Upper lobe of left lung (tissue), 4 donors: ENCODE measurements around the gene MINDY2.

Source experiments
- POLR2AphosphoS5 ChIP-seq, 2 donors: sonication (generic); formaldehyde crosslinking; IDR thresholded peaks; one replicate each; pipeline ENCODE4 v1.5.1; 2017; ENCODE audit warnings: antibody characterized with exemption in 2 of 2
- TF ChIP-seq, protein P1 (sequence below), 6 experiments: fragments of 450-650 bp in 4 of 6; fragments of 200-600 bp in 2 of 6; sonication (generic) in 2 of 6; IDR thresholded peaks; one replicate each; pipeline ENCODE4 v1.5.1; 2016 to 2019; ENCODE audit warnings: antibody characterized with exemption in 6 of 6

DNA sequence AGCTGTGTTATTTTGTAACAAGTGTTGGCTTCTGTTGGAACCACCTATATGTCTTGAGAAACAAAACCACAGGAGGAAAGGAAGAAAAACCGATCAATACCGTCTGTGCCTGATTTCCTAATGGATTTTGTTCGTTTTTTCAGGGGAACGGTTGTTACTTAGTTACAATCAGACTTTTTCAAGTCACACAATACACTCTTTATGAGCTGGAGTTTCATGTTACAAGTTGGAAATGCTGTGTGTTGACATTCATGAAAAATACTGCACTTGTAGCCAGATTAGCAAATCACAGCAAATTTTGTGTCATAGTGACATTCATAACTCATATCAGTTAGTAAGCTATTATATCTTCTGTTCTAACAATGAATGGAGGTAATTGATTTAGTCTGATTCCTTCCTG, 83.5 kb downstream of the MINDY2 start:
- TF ChIP-seq, protein P1, sequence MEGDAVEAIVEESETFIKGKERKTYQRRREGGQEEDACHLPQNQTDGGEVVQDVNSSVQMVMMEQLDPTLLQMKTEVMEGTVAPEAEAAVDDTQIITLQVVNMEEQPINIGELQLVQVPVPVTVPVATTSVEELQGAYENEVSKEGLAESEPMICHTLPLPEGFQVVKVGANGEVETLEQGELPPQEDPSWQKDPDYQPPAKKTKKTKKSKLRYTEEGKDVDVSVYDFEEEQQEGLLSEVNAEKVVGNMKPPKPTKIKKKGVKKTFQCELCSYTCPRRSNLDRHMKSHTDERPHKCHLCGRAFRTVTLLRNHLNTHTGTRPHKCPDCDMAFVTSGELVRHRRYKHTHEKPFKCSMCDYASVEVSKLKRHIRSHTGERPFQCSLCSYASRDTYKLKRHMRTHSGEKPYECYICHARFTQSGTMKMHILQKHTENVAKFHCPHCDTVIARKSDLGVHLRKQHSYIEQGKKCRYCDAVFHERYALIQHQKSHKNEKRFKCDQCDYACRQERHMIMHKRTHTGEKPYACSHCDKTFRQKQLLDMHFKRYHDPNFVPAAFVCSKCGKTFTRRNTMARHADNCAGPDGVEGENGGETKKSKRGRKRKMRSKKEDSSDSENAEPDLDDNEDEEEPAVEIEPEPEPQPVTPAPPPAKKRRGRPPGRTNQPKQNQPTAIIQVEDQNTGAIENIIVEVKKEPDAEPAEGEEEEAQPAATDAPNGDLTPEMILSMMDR (IDR thresholded peaks at IDR 0.05) = no peak
- TF ChIP-seq POLR2AphosphoS5 (IDR thresholded peaks at IDR 0.05) = no peak
